ENCODE measurements around the gene SSUH2. TPM values are rescaled to one million over a fixed set of nuclear protein-coding genes. Genes with fewer than 3 reads are reported as not detected.

Gene SSUH2
- total and polyA plus RNA-seq, 2 of the 4 experiments (the other 2 are of a cell fraction), result 0.10 TPM; not detected in 1

DNA sequence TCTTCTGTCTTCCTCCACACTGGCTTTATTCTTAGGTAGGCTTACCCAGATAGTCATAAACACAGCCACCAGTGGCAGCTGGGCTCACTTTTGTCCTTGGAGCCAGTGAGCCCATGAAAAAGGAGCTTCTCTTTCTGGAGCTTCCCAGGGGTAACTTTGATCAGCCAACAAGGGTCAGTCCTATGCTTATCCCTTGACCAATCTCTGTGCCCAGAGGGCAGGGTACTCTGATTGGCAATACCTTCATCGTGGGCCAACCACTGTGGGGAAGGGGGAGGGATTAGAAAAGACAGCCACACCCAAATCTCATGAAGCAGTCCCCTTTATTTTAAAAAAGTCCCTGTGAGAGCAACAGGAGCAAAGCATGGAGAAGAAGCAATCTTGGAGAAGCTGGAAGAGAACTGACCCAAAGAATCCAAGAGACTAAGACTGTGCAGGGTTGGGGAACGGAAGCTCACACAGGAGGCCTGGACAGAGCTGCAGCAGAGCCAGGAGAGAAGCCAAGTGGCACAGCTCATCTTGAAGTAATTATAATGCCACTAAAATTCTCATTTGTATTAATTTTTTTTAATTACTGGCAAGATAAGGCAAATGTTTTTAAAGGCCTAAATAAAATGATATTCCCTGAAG lies 70.4 kb downstream of the SSUH2 start:
- H2AK5ac ChIP-seq (ENCODE audit: low read depth, low read length), result no peak overlapping the region; the same call in 1 of the 2 replicates
- H3K27ac ChIP-seq (ENCODE audit: insufficient read depth, low read length), result no peak overlapping the region
- no peak overlapping the region for H3K9ac ChIP-seq (ENCODE audit: low read depth, low read length)
- in situ Hi-C loops (cut with MboI; ENCODE audit: low sequenced_read_pairs) (no loop called here), intact Hi-C loops (cut with micrococcal nuclease) (no loop called here), dilution Hi-C loops (cut with HindIII; ENCODE audit: low sequenced_read_pairs, unreplicated experiment) (no loop called here)
- H3K14ac ChIP-seq (replicated peaks; ENCODE audit: low read depth, low read length), result peak overlapping the region; percentile 7; the same call in 1 of the 2 replicates
- H4K8ac ChIP-seq (ENCODE audit: low read depth in 2 of 2, low read length in 2 of 2), result peak overlapping the region in 1 of 2 experiments; percentile 24; a peak in 1 of 4 replicates
- no peak overlapping the region for H2BK15ac ChIP-seq (ENCODE audit: low read depth, low read length)
- no peak overlapping the region for H2BK5ac ChIP-seq (ENCODE audit: low read depth, low read length, poor library complexity, severe bottlenecking)
- TF ChIP-seq MXI1 (IDR thresholded peaks at IDR 0.05; ENCODE audit: borderline replicate concordance, low read depth, low read length) (no peak), RCOR1 (IDR thresholded peaks at IDR 0.05; ENCODE audit: insufficient replicate concordance, low read length) (no peak), BHLHE40 (IDR thresholded peaks at IDR 0.05; ENCODE audit: low read depth, low read length) (no peak), POLR2A (IDR thresholded peaks at IDR 0.05; ENCODE audit: low read depth, low read length) (no peak), FOS (IDR thresholded peaks at IDR 0.05; ENCODE audit: low read depth, low read length) (no peak), RAD21 (IDR thresholded peaks at IDR 0.05; ENCODE audit: low read length) (no peak), SMC3 (IDR thresholded peaks at IDR 0.05; ENCODE audit: low read depth, low read length) (no peak), MAFK (IDR thresholded peaks at IDR 0.05; ENCODE audit: low read depth, low read length) (no peak), NFE2L2 (IDR thresholded peaks at IDR 0.05; ENCODE audit: low read depth, low read length) (no peak), CHD1 (IDR thresholded peaks at IDR 0.05; ENCODE audit: low read depth, low read length) (no peak)
- TF ChIP-seq, protein P1, sequence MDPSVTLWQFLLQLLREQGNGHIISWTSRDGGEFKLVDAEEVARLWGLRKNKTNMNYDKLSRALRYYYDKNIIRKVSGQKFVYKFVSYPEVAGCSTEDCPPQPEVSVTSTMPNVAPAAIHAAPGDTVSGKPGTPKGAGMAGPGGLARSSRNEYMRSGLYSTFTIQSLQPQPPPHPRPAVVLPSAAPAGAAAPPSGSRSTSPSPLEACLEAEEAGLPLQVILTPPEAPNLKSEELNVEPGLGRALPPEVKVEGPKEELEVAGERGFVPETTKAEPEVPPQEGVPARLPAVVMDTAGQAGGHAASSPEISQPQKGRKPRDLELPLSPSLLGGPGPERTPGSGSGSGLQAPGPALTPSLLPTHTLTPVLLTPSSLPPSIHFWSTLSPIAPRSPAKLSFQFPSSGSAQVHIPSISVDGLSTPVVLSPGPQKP (IDR thresholded peaks at IDR 0.05; ENCODE audit: borderline replicate concordance, low read depth, low read length), result no peak
- TF ChIP-seq, protein P2, sequence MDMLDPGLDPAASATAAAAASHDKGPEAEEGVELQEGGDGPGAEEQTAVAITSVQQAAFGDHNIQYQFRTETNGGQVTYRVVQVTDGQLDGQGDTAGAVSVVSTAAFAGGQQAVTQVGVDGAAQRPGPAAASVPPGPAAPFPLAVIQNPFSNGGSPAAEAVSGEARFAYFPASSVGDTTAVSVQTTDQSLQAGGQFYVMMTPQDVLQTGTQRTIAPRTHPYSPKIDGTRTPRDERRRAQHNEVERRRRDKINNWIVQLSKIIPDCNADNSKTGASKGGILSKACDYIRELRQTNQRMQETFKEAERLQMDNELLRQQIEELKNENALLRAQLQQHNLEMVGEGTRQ (IDR thresholded peaks at IDR 0.05; ENCODE audit: low read depth, low read length), result no peak
- no CpG with 5 or more reads among the region's 2 CpGs for WGBS, 2 experiments (ENCODE audit: extremely low coverage in 2 of 2, insufficient read length in 1 of 2)
- H4K5ac ChIP-seq (ENCODE audit: low read depth, low read length), result peak overlapping the region; percentile 57
- peak overlapping the region; percentile 50 for H3K4ac ChIP-seq (ENCODE audit: low read depth, low read length)
- peak overlapping the region; percentile 20; the same call in 1 of the 2 replicates for H2BK120ac ChIP-seq (ENCODE audit: low read depth, low read length)
- H4K20me1 ChIP-seq (ENCODE audit: insufficient read depth, low read length), result peaks cover 8% of the 10 kb centered on the region
- no peak for DNase-seq
- peak overlapping the region; percentile 39 for H4K91ac ChIP-seq (ENCODE audit: insufficient read depth, low read depth, low read length)
- 0 out of 2 replicates have a peak overlapping the region, but pooled peaks have one; percentile 28 for H2BK20ac ChIP-seq (ENCODE audit: low read depth, low read length)
- H3K4me3 ChIP-seq (ENCODE audit: insufficient read depth, low read depth, low read length), result no peak overlapping the region
- peaks cover 23% of the 10 kb centered on the region for H3K9me1 ChIP-seq (ENCODE audit: insufficient read depth, low read length)
- no TSS peak for BruUV-seq (replicated peaks)
- H3K18ac ChIP-seq (ENCODE audit: low read depth, low read length), result peak overlapping the region; percentile 53; the same call in 1 of the 2 replicates
- H3K79me1 ChIP-seq (ENCODE audit: low read depth in 1 of 2, low read length in 2 of 2), result no peaks in the 10 kb centered on the region
- no peak overlapping the region; the same call in 1 of the 2 replicates for H3K23ac ChIP-seq (ENCODE audit: low read depth, low read length)
- peaks cover 22% of the 10 kb centered on the region for H3K4me1 ChIP-seq (ENCODE audit: control insufficient read depth, insufficient read depth, low read length)
- no peak for ATAC-seq (ENCODE audit: low read depth)
- H2AK9ac ChIP-seq (replicated peaks; ENCODE audit: low read depth, low read length, poor library complexity), result no peak overlapping the region
- H3K4me2 ChIP-seq (ENCODE audit: low read depth, low read length), result no peak overlapping the region
- H2AFZ ChIP-seq (replicated peaks; ENCODE audit: low read length, poor library complexity), result no peak overlapping the region
- POLR2A ChIA-PET (ENCODE audit: unreplicated experiment), result no interaction called here
- H3K56ac ChIP-seq (ENCODE audit: extremely low read depth, insufficient read depth, low read length), result no peak overlapping the region; the same call in 1 of the 2 replicates
- H3K27me3 ChIP-seq (ENCODE audit: control insufficient read depth, insufficient read depth, low read length), result no peaks in the 10 kb centered on the region
- CTCF ChIA-PET, result no interaction called here
- H3K9me3 ChIP-seq (ENCODE audit: control insufficient read depth, insufficient read depth, low read length), result no peaks in the 10 kb centered on the region
- peaks cover 6% of the 10 kb centered on the region for H3K36me3 ChIP-seq (ENCODE audit: control insufficient read depth, insufficient read depth, low read length)
